Fibroblast of skin of back (primary cell): ENCODE data around the gene C2CD3.
A peak's percentile ranks its signal among the peaks of the same experiment; 100 is the strongest.

Source experiments
- DNase-seq: peaks from one replicate; pipeline ENCODE4 v3.0.0-alpha.2; 2013

The C2CD3 gene

DNA sequence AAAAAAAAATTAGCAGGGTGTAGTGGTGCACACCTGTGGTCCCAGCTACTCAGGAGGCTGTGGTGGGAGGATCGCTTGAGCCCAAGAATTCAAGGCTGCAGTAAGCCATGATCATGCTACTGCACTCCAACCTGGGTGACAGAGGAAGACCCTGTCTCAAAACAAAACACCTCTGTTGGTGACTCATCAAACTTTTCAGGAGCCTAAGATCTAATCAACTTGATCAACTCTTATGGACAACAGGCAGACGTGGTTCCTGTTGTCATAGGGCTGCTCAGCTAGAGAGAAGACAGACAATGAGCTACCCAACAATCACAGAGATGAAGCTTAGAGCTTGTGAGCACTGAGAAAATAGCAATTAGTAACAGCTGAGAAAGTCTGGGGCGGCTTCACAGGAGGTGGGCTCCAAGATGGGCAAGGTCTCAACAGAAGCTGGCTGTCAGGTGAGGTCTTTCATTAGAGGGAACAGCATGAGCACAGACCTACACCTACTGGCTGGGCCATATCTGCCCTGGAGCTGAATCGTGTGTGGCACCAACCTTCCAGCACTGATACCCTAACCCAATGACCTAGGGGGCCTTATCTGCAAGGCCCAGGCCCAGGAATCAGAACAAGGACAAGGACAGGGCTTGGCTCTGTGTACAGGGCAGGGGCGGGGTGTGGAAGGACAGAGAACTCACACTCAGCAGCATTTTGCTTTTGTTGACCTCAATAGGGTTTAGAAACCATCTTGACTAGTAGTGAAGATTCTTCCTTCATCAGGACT, 154.7 kb downstream of the C2CD3 start:
- DNase-seq, result no peak

DNA sequence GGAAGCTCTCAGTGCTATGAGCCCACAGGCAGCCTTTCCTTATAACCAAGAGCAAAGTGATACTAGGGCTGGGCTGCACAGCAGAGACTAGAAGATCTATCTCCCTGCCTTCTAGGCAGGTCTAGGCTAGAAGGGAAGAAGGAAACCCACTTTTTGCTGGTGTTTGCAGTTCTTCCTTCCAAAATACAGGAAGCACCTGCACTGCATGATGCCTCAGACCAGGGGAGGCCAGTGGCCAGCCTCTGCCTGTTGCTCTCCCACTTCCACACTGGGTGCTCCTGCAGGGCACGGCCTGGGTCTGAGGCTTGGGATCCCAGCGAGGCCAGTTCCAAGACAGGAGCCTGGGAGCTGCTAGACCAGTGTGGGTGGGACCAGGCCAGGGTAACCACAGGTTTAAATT, 155.9 kb downstream of the C2CD3 start:
- DNase-seq, result no peak

DNA sequence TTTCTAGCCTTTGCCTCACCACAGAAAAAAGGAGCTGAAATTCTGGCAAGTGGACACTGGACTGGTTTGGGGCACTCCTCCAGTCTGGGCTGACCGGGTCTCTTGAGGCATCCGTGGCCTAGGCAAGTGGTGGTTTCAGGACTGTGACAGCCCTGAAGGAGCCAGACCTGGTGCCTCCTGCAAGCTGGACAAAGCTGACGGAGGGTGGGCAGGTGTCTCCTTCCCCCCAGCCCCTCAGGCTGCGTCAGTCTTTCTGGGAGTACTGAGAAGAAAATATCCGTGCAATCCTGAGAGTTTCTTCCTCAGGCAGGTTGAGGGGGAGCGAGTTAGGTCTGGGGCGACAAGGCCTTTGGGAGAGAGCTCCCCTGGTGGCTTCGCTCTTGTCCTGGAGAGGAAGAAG, 157.7 kb downstream of the C2CD3 start:
- no peak for DNase-seq

DNA sequence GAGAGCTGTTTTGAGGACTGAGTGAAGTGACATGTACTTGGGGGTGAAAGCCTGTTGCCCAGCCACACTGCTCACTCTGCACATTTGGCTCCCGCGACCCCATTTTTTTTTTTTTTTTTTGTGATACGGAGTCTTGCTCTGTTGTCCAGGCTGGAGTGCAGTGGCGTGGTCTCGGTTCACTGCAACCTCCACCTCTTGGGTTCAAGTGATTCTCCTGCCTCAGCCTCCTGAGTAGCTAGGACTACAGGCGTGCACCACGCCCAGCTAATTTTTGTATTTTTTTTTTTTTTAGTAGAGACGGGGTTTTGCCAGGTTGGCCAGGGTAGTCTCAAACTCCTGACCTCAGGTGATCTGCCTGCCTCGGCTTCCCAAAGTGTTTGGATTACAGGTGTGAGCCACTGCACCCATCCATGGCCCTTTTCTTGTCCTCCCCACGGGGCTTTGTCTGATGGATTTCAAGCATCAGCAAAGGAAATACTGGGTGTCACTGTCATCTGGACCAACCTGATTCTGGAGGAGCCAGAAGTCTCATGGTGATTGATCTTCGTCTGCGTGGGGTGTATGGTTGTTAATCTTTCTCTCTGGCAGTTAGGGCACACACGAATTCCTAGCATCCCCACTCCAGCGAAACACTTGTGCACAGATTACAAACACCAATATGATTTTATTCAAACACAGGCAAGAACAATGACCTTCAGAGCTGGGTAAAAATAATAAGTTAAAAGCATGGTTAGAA, 158.6 kb downstream of the C2CD3 start:
- DNase-seq, result no peak

DNA sequence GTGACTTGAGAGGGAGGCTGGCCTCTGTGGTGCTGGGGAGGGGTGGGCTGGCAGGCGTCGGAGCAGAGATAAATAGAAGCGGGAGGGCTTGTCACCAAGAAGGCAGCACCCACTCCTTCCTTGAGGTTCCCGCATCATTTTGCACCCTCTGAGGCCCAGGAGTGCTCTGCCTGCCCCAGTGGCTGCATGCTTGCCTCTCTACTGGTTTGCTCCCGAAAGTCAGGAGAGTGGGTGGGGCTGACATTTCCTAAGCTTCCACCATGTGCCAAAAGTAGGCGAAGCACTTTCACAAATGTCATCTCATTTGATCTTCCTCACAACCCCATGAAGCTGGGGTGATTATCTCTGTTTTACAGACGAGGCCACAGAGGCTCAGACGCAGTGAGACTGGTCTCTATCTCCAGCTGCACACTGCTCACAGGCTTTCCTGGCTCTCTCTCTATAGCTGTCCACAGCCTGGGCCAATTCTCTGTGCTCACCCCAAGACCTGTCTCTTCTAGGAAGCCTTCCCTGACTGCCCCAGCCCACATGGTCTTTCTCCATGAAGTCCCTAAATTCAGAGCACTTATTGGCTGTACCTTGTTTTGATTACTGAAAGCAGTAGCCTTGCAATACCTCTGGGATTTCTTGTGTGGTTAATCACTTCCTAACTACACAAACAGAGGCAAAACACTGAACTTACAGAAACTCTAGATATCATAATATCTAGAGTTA, 159.3 kb downstream of the C2CD3 start:
- peak; percentile 53 for DNase-seq

DNA sequence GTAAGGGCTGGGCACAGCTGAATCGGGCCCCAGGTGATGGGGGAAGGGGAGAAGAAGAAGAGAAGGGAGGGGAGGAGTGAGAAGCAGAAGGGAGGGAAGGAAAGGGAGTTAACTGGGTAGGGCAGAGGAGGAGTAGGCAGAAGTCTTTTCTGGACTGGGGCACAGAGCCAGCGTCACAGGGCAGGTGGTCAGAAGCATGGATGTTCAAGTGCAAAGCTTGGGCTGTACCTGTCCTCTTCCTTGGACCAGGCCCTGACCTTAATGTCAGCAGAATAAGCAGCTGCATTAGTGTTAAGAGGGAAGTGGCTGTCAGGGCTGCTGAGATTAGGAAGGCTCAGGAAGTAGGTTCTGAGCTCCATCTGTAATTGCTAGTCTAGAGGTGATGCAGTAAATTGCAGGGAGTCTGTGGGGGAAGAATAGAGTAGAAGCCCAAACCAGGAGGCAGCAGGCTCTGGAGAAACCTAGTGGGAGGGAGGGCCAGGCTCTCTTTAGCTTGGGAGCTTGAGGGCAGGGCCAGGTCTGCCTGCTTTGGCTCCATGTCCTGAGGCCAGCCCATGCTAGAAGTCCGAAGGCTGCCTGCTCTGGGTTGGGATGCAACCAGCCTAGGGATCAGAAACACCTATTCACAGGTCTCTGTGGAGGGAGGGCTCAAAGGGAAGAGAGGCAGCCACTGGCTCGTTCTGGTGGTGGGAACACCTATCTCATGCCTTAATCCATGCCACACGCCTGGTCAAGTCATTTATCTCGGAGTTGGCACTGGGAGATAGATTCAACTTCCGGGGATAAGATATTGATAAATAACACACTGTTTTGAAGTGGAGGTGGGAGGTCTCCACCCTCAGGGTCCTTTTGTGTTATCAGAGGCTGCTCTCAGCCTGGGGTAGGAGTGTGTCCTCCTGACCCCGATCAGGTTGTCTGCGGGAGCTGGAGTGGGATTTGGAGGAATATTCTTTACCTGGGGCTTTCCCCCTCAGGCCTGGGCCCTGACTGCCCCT, 160.2 kb downstream of the C2CD3 start:
- no peak for DNase-seq

DNA sequence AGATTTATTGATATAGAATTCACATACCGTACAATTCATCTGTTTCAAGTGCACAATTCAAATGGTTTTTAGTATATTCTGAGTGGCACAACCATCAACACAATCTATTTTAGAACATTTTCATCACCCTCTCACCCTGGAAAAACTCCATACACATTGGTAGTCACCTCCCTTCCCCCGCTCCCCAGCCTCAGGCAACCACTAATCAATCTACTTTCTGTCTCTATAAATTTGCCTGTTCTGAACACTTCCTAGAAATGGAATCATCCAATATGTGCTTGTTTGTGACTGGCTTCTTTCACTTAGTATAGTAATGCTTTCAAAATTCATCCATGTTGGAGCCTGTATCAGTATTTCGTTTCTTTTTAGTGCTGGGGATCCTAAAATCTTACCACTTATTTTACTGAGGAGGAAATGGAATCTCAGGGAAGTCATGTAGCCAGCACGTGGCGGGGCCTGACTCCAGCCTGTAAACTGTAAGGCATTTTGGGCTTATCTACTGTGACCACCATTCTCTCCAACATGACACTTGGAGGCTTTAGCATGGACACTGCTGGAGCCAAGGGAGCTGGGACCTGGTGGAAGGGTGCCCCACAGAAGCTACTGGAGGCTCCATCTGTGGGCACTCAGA, 161.0 kb downstream of the C2CD3 start:
- DNase-seq, result no peak

DNA sequence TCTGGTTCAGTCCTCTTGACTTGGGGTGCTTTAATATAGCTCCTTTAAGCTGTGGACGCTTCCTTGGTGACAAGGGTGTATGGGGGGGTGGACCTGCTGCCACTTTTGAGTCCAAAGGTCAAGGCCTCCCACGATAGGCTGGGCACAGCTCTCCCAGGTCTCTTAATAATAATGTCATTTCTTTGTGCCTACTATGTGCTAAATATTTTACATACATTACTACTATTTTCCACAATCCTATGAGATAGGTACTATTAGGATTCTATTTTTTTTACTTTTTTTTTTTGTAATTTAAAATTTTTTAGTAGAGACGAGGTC, 161.6 kb downstream of the C2CD3 start:
- no peak for DNase-seq

DNA sequence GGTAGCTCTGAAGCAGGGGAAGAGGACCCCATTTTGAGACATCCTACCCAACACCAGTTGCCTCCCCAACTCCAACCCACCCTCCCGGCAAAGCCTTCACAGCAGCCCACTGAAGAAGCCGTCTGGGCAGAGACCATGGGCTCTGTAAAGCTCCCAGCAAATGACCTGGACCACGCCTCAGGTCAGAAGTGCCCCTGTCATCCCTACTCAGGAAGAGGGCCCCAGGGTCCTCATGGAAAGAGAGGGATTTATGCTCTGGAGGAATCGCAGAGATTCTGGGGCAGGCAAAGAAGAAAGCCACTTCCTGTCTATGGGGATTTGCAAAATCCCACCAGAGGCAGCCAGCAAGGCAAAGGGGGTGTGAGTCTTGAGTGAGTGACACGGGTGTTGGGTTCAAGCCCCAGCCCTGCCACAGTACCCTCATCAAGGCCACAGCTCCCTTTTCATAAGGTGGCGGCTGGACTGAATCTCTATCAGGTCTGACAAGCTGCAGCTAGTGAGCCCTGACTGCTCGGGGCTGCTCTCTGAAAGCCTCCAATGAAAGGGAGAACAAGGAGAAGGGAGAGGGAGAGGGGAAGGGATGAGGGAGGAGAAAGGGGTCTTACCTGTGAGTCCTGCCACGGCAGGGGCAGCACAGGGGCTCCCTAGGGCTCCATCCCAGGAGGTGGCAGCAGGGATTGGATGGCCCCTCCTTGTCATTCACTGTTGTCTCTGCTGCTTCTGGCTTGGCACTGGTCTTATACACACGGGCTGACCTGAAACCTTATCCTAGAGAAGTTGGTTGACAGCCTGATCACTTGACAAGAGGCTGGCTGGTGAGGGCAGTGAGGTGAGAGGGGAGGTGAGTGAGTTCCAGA, 162.2 kb downstream of the C2CD3 start, which contains the start of gene UCP3:
UCP3 (minus strand) TSS at position 713 of the 857 bp plus-strand sequence. CDS start 2,043 bp downstream, outside the sequence.
- no peak for DNase-seq

DNA sequence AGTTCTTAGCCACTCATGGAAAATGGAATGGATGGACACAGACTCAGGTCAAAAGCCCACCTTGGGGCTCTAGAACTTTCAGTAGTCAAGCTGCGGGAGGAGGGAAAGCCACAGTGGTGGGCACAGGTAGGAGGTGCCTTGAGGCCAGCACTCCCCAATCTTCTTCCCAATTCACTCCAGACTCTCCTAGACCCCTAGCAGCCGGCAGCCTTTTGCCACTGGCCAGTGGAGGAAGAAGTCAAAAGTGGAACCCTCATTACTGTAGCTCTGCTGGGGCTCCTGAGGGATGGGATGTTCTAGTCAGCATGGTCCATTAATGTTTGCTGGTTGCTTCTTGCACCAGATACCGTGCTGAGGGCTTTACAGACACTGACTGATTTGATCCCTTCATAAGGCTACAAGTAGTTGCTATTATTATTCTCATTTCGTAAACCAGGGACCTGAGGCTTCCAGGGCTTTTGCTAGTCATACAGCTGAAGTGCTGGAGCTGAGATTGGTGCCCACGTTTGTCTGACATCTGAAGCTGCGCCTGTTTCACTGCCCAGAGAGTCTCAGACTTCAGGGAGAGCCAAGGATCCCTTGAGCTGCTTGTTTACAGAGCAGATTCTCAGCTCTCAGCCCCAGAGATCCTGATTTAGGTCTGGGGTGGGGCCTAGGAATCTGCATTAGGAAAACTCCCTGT, 163.0 kb downstream of the C2CD3 start:
- DNase-seq, result no peak

DNA sequence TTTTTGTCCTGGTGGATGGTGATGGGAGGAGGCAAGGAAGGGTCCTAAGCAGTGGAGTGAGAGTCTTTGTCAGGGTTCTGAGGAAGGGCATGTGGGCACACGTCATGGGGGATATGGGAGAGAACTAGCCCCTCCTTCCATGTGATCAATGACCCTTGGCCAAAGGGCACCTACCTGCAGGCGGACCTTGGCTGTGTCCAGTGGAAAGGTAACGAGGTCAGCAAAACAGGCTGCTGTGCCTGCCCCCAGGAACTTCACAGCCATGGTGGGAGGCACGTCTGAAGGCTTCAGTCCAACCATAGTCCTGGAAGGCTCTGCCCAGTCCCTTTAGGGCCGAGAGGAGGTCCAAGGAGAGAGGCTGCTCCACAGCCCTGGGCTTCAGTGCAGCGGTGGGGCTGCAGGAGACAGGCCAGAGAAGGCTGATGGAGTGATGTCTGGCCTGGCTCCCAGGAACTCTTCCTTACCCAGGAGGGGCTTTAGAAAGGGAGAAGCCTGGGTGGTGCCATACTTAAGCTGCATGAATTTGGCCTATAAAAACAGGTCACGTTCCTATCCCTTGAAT, 164.0 kb downstream of the C2CD3 start:
- no peak for DNase-seq

DNA sequence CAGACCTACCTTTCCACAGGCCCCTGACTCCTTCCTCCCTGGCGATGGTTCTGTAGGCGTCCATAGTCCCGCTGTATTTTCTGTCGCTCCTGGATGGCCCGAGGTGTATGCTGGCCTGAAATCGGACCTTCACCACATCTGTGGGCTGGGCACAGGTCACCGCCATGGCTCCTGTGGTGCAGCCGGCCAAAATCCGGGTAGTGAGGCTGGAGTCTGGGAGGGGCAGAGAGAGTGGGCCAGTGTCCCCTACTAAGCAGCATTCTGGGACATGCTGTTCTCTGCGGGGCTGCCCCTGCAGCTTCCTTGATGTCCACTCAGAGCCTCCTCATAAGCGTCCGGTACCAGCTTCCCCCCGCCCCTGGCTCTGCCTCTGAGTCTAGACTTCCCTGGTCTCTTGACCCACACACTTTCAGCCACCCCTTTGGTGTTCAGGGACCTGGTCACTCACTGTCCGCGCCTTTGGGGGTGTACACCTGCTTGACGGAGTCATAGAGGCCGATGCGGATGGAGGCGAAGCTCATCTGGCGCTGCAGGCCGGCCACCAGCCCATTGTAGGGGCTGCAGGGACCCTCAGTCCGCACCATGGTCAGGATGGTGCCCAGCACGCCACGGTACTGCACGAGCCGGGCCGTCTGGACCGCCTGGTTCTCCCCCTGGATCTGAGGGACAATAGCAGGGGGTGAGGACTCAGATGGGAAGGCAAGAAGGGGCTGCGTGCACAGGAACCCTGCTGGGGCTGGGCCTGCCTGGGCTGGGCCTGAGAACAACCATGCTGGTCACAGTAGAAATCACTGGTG, 164.9 kb downstream of the C2CD3 start:
- no peak for DNase-seq

DNA sequence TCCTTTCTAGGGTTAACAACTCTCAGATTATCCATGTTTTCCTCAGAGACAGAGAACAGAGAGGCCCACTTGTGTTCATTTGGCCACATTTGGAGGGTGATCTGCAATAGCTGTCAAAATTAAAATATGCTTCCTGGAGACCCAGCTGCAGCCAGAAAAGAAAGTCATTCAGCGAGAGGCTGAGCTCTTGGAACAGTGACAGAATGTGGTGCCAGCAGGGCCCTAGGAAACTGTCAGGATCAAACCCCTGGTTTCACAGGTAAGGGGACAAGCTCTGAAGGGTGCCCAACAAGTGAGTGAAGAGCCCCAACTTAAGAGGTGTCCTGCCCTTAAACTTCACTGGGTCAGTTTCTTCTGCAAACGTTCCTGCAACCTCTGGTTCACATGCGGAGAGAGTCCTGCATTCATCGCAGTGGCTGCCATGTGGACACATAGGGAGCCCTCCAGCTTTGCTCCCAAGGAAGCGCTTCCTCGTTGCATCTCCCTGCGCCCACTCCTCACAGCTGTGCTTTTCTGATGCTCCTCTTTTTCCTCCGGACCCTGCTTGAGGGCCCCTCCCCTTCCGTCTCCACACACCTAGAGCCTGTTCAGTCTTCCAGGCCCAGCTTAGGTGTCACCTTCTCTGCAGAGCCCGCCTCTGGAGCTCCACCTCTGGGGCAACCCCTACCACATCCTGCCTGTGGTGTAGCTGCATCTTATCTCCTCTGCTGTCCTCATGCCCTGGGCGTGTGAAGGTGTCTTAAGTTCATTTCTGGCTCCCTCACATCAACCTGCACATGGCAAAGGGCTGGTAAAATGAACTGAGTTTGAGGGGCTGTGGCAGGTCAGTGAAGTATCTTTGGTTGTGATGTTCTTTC, 165.8 kb downstream of the C2CD3 start:
- DNase-seq, result no peak

DNA sequence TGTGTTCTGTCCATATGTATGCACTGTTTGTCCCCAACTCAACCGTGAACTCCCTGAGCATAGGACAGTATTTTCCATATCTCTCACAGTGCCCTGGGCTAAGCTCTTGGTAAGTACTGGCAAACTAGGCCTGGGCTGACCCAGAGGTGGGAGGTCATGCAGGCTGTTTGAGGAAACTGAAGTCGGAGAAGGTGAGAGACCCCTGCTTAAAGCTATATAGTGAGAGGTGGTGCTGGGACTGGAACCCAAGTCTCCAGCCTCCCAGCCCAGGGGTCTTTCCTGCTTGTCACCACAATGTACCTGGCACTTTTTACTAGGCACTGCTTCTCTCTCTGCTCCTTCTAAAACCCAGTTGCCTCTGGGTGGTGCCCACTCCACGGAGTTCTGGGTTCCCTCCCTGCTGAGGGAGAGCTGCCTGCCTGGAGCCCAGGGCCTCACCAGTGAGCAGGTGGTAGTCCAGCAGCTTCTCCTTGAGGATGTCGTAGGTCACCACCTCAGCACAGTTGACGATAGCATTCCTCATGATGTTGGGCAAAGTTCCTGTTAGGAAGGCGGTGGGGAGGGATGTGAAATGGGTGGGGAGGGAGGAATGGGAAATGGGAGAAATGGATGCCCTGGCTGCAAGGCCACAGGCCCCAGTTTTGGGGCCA, 166.6 kb downstream of the C2CD3 start:
- no peak for DNase-seq

DNA sequence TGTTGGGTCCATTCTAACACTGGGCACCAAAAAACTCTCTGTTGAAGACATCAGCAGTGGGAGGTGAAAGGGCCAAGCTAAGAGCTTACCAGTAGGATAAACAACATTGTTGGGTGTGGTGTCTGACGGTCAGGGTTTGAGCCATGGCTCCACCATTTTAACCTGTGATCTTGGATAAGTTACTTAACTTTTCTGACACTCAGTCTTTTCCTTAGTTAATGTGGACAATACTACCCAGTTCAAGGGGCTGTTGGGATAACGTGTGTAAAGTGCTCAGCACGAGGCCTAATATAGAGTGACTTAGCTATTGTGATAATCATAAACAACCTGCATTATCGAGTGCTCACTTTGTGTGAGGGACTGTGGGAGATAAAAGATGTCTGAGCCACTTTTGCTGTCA, 168.0 kb downstream of the C2CD3 start:
- no peak for DNase-seq

DNA sequence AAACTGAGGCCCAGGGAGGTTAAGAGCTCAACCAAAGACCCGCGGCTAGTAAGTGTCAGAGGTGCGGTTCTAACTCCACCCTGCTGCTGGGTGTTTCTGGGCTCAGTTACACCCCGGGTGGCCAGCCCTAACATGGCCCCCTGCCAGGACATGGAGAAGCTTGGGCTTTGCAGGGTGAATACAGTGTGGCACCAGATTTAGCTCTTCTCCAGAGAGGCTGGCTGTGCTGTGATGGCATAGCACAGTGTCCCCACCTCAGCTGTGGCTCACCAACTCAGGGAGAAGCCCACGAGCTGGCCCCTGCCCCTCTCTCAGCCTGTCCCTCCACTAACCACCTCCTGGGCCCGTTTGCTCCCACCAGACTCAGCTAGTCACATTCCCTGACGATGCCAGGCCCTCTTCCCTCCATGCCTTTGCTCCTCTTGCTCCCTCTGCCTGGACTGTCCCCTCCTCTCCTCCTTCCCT, 168.9 kb downstream of the C2CD3 start:
- no peak for DNase-seq
